Right lobe of liver (tissue), 6 donors: ENCODE data around the gene LTC4S. TPM values are rescaled to one million over a fixed set of nuclear protein-coding genes. Genes with fewer than 3 reads are reported as not detected.

Source experiments
- ATAC-seq, 4 donors: fragments of 200-7000 bp; cut with Tn5 transposase; one replicate each; pipeline ENCODE4 v1.9.1; 2020; ENCODE audit warnings: mild to moderate bottlenecking in 4 of 4, moderate library complexity in 4 of 4
- DNase-seq, 3 donors: peaks; one replicate each; pipeline ENCODE4 v3.0.0-alpha.2; 2020
- H3K27ac ChIP-seq, 3 donors: fragments of 200-600 bp; one replicate each; pipeline ENCODE4 v1.8.0; 2022
- H3K27me3 ChIP-seq, 2 donors: fragments of 200-600 bp; one replicate each; pipeline ENCODE4 v1.8.0; 2022
- H3K36me3 ChIP-seq, 4 donors: fragments of 200-600 bp; sonication (generic) in 1 of 4; one replicate each; pipeline versions ENCODE4 v1.5.1 to v1.8.0; 2017 to 2022; ENCODE audit warnings: control low read depth in 1 of 4
- H3K4me1 ChIP-seq, 4 donors: fragments of 200-600 bp; sonication (generic) in 1 of 4; one replicate each; pipeline versions ENCODE4 v1.5.1 to v1.8.0; 2017 to 2022; ENCODE audit warnings: control low read depth in 1 of 4
- H3K4me3 ChIP-seq, 3 donors: fragments of 200-600 bp; one replicate each; pipeline ENCODE4 v1.8.0; 2022
- H3K9me3 ChIP-seq, 4 donors: fragments of 200-600 bp; sonication (generic) in 1 of 4; one replicate each; pipeline versions ENCODE4 v1.5.1 to v1.8.0; 2017 to 2022; ENCODE audit warnings: control low read depth in 1 of 4
- POLR2A ChIP-seq: fragments of 450-650 bp; IDR thresholded peaks from one replicate; pipeline ENCODE4 v1.6.1; 2017; ENCODE audit warnings: antibody characterized with exemption, mild to moderate bottlenecking
- WGBS: methylation state at CpG from one replicate; pipeline ENCODE4 v1.1.6; 2018; ENCODE audit warnings: low coverage, low lambda C conversion rate; ENCODE audit not compliant: insufficient coverage; ENCODE audit errors: missing lambda C conversion rate; 5-methylcytosine and 5-hydroxymethylcytosine counted together
- intact Hi-C, 2 donors: fragments of 100-400 bp; cut with DNase I; formaldehyde crosslinking; loops; one replicate each; pipeline versions ENCODE4 v1.11.2 to v1.14.1; 2022
- total RNA-seq, 6 experiments: library from RNA; depleted of rRNA in 2 of 6; stranded (reverse); fragments of >200 nt in 2 of 6; fragmentation: NEBNext Ultra II Directional in 3 of 6; extraction: Animal tissue kit (Norgen Biotek cat#: 25700) in 3 of 6; gene quantifications; one replicate each; pipeline versions ENCODE4 v1.1.0 to v1.2.4, GENCODE V29; 2016 to 2023
- TF ChIP-seq, protein P1 (sequence below), 4 donors: fragments of 200-600 bp in 3 of 4; fragments of 450-650 bp in 1 of 4; IDR thresholded peaks; one replicate each; pipeline versions ENCODE4 v1.5.1 to v1.8.0; 2016 to 2022; ENCODE audit warnings: antibody characterized with exemption in 4 of 4, mild to moderate bottlenecking in 2 of 4
- donor health status: DM: no; HTN: yes; CAD: no.
- donor health status: DM: no; HTN: no; CAD: no.
- donor health status: DM: no; HTN: no; CAD: no.
- donor health status: DM: no; HTN: yes; CAD: no.
- donor health status: DM: no; HTN: yes; CAD: no.

LTC4S gene
- total RNA-seq, 6 experiments from 2014 or later: 0.73 to 1.7 (median 1.4) TPM; not detected in 1

GRCh38 chr5:179795863-179796833 lies 2.4 kb downstream of the LTC4S start:
- peak overlapping the region; percentile 48 to 62 (median 56) for H3K4me3 ChIP-seq
- no peaks in the 10 kb centered on the region for H3K9me3 ChIP-seq
- peak; percentile 65 for TF ChIP-seq POLR2A
- TF ChIP-seq, protein P1, sequence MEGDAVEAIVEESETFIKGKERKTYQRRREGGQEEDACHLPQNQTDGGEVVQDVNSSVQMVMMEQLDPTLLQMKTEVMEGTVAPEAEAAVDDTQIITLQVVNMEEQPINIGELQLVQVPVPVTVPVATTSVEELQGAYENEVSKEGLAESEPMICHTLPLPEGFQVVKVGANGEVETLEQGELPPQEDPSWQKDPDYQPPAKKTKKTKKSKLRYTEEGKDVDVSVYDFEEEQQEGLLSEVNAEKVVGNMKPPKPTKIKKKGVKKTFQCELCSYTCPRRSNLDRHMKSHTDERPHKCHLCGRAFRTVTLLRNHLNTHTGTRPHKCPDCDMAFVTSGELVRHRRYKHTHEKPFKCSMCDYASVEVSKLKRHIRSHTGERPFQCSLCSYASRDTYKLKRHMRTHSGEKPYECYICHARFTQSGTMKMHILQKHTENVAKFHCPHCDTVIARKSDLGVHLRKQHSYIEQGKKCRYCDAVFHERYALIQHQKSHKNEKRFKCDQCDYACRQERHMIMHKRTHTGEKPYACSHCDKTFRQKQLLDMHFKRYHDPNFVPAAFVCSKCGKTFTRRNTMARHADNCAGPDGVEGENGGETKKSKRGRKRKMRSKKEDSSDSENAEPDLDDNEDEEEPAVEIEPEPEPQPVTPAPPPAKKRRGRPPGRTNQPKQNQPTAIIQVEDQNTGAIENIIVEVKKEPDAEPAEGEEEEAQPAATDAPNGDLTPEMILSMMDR (IDR thresholded peaks at IDR 0.05): peak; percentile 85 to 97 (median 90)
- DNase-seq: peak; percentile 88 to 90 (median 89)
- intact Hi-C loops: loop anchor here (5.0 kb wide), 1 partner anchor 34 kb away; no protein-coding TSS in a partner anchor
- H3K27ac ChIP-seq: peak overlapping the region; percentile 43 to 75 (median 67)
- peaks cover 0 to 18% (median 8%) of the 10 kb centered on the region in 4 donors for H3K4me1 ChIP-seq
- H3K27me3 ChIP-seq: no peaks in the 10 kb centered on the region
- peak; percentile 76 to 87 (median 83) for ATAC-seq
- peaks cover 6 to 41% (median 22%) of the 10 kb centered on the region in 4 donors for H3K36me3 ChIP-seq
- 5% methylated on average over 13 of the region's 113 CpGs for WGBS

DNA sequence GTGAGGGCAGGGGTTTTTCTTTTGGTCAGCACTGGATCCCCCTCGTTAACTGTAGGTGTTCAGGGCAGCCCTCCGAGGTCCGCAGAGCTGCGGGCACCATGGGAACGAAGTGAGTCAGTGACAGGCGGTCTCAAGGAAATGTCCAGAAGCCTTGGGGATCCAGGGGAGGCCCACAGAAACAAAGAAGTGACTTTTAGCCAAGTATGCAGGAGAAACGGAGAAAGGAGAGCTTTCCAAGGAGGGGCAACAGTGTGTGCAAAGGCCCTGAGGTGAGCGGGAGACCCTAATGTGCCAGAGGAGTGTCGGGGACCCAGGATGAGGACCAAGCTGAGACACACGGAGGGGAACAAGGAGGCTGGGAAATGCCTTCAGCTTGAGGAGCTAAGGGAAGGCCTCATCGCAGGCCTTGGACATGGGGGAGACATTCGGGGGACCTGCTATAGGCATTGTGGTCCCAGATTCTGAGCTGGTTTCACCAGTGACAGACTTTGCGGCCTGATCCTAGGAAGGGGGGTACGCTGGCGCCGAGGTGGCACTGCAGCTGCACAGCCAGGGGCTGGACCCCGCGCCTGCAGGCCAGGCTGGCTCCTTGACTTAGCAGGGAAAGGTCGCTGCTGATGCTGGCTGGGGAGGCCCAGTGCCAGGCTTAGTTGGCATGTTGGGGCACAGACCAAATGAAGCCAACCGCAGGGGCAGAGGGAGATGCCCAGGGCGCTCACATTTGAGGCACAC lies 3.3 kb downstream of the LTC4S start:
- H3K9me3 ChIP-seq: no peaks in the 10 kb centered on the region
- ATAC-seq (no peak), DNase-seq (peak in 2 of 3 donors; percentile 50 to 59)
- H3K36me3 ChIP-seq: peaks cover 6 to 47% (median 22%) of the 10 kb centered on the region in 4 donors
- 53% methylated on average over 11 of the region's 21 CpGs for WGBS
- no peaks in the 10 kb centered on the region for H3K27me3 ChIP-seq
- peaks cover 0 to 20% (median 9%) of the 10 kb centered on the region in 4 donors for H3K4me1 ChIP-seq
- H3K27ac ChIP-seq: peak overlapping the region; percentile 43 to 75 (median 67)
- TF ChIP-seq POLR2A: no peak
- TF ChIP-seq, protein P1 (IDR thresholded peaks at IDR 0.05): no peak
- H3K4me3 ChIP-seq: peak overlapping the region; percentile 48 to 62 (median 56)
- intact Hi-C loops: loop anchor here (5.0 kb wide), 1 partner anchor 35 kb away; no protein-coding TSS in a partner anchor

- Histone ChIP-seq H3K4me3 (no peak overlapping the region), H3K36me3 (peaks cover 6 to 47% (median 22%) of the 10 kb centered on the region in 4 donors), H3K27ac (no peak overlapping the region), H3K4me1 (peaks cover 0 to 26% (median 11%) of the 10 kb centered on the region in 4 donors), H3K27me3 (no peaks in the 10 kb centered on the region), H3K9me3 (no peaks in the 10 kb centered on the region)
- peak in 1 of 3 donors; percentile 56 for DNase-seq
- no peak for ATAC-seq
- intact Hi-C loops: loop anchor here (5.0 kb wide), 1 partner anchor 35 kb away; no protein-coding TSS in a partner anchor
- WGBS: 80% methylated on average over 6 of the region's 30 CpGs
- TF ChIP-seq, protein P1 (IDR thresholded peaks at IDR 0.05): no peak
- TF ChIP-seq POLR2A: no peak
Observed at GRCh38 chr5:179797741-179798140, 4.0 kb downstream of the LTC4S start.

DNA sequence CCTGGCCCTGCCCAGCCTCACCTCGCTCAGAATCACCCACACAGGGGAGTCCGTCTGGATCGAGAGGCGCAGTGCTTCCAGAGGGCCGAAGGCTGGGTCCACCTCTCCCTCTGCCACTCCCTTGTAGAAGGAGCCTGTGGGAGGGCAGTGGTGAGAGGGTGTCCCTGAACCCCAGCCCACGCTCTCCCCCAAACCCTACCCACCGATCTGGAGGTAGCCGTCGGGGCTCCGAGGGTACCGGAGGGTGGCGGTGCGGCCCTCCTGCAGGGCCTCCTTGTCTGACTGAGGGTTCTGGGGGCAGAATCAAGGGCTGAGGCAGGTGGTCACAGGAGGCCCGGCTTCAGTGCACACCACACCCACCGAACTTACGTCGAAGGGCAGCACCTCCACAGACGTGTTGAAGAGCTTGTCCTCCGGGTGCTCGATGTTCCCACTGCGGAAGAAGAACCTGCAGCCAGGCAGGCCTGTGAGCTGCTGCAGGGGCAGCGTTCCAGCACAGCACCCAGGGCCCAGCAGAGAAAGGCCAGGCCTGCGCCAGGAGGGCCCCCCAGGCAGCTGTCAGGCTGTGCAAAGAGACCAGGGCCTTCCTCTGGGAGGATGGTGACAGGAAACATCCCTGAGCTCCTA lies 4.5 kb downstream of the LTC4S start:
- Histone ChIP-seq H3K36me3 (peaks cover 6 to 47% (median 22%) of the 10 kb centered on the region in 4 donors), H3K9me3 (no peaks in the 10 kb centered on the region), H3K27me3 (no peaks in the 10 kb centered on the region), H3K4me1 (peaks cover 0 to 31% (median 12%) of the 10 kb centered on the region in 4 donors), H3K4me3 (no peak overlapping the region), H3K27ac (no peak overlapping the region)
- ATAC-seq: no peak
- WGBS: 60% methylated on average over 1 of the region's 23 CpGs
- TF ChIP-seq, protein P1 (IDR thresholded peaks at IDR 0.05): no peak
- TF ChIP-seq POLR2A: no peak
- intact Hi-C loops: loop anchor here (5.0 kb wide), 1 partner anchor 36 kb away; no protein-coding TSS in a partner anchor
- DNase-seq: peak in 1 of 3 donors; percentile 47
